K562 treated with DMSO at 1 percent for 4 hours (cell line): ENCODE data around the gene FGD6. TPM values are rescaled to one million over a fixed set of nuclear protein-coding genes. Genes with fewer than 3 reads are reported as not detected.

Source experiments
- total RNA-seq: library from RNA; unstranded; fragments of 300-600 nt; gene quantifications from 2 replicates; pipeline ENCODE4 v1.2.3, GENCODE V29; 2022; ENCODE audit not compliant: insufficient read depth

The FGD6 gene
- 1.8 and 3.4 TPM in 2 replicates for total RNA-seq

GRCh38 chr12:95217377-95218149 is at the start of gene FGD6, which contains the start of gene VEZT:
Gene FGD6, minus strand, starts transcription at chr12:95217467. Its CDS starts 227 bp downstream, at chr12:95217240.
Gene VEZT, plus strand, starts transcription at chr12:95217807. Its CDS starts 44 bp downstream, at chr12:95217851.

DNA sequence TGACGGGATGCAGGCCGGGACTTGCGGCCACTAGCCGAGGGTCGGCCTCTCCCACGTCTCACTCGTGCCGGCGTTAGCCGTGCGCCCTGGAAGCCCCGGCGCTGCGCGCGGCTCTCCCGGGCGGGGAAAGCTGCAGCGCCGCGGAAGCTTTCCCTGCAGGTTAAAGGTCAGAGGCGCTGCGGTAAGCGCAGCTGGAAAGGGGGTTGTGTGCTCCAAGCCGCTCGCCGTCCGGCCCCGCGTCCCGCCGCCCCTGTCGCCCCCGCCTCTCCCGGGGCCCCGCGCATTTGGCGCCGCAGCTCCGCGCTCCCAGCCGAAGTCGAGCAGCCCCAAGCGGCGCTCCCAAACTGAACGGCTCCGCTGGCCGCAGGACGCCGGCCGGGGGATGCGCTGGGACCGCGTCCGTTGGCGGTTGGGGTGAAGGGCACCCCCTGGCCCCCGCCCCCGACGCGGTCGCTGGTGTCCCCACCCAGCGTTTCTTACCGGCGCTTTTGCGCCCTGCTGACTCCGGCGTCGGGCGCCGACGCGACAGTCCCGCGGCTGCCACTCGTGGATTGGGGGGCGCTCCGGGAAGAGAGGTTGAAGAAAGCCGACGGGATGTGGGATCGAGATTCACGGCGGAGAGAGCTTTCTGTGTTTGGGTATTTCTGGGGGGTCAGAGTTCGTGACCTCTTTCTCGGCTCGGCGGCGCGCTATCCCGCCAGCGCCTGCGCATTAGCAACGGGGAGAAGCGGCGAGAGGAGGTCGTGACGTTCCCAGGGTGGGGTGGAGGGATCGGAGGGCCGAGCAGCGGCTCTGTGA is 144.2 kb downstream of the FGD6 start, which contains the start of gene NR2C1:
TSS of gene NR2C1 (minus strand) at position 719 of the 798 bp plus-strand sequence. CDS start 6,234 bp downstream, outside the sequence.

Other genes starting within 250 kb of the FGD6 start
- gene NDUFA12, start 213.8 kb downstream of the FGD6 start, total RNA-seq = 127 and 161 TPM in 2 replicates
- 11.5 and 11.9 TPM in 2 replicates for gene NR2C1, start 143.8 kb downstream of the FGD6 start, total RNA-seq
- 15.0 and 31.8 TPM in 2 replicates for gene VEZT, start 340 bp upstream of the FGD6 start, total RNA-seq